Measurements from ENCODE around the gene LHX6.
A peak's percentile ranks its signal among the peaks of the same experiment; 100 is the strongest.

Gene LHX6

GRCh38 chr9:122228568-122229484 lies at the start of gene LHX6:
Gene LHX6, minus strand, starts transcription at chr9:122228957. Its CDS starts 217 bp downstream, at chr9:122228740.
- peak; percentile 53 for DNase-seq (ENCODE audit: low spot score)

GRCh38 chr9:122277285-122277897 lies 48.6 kb upstream of the LHX6 start:
- DNase-seq (ENCODE audit: low spot score) = no peak

GRCh38 chr9:122276096-122276495 lies 47.3 kb upstream of the LHX6 start:
- no peak for DNase-seq (ENCODE audit: low spot score)

- no peak for DNase-seq (ENCODE audit: low spot score)
Observed at GRCh38 chr9:122274055-122274454, 45.3 kb upstream of the LHX6 start.

DNA sequence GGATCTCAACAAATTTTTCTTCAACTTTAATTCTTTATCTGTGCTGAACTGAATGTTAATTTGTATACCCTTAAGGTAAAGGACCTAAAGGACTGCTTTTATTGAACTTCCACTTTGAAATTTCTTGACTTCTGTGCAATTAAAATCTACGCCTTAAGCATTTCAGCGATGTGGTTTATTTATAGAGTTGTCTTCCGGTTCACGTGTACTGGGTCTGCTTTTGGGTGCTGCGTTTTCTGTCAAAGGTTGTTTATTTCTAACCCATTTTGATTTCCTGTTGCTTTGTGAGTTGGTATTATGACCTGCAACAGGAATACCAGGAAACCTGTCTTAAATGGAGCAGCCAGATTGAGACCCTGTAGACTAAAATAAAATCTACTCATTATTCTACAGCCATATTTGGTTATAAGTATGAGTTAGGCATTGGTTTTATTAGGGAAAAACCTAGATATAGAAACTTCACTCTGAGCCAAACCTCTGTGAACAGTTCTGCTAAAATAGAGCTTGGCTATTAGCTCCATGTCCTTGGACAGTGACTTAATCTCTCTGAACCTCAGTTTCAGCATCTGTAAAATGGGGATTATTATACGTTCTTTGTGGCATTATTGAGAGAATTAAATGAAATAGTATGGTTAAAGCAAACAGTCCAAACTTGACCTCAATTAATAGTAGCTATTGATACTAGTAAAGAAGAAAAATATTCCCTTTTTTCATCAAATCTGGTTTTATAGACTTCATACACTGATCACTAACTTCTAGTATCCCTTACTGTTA lies 39.5 kb upstream of the LHX6 start:
- DNase-seq (ENCODE audit: low spot score) = no peak

DNA sequence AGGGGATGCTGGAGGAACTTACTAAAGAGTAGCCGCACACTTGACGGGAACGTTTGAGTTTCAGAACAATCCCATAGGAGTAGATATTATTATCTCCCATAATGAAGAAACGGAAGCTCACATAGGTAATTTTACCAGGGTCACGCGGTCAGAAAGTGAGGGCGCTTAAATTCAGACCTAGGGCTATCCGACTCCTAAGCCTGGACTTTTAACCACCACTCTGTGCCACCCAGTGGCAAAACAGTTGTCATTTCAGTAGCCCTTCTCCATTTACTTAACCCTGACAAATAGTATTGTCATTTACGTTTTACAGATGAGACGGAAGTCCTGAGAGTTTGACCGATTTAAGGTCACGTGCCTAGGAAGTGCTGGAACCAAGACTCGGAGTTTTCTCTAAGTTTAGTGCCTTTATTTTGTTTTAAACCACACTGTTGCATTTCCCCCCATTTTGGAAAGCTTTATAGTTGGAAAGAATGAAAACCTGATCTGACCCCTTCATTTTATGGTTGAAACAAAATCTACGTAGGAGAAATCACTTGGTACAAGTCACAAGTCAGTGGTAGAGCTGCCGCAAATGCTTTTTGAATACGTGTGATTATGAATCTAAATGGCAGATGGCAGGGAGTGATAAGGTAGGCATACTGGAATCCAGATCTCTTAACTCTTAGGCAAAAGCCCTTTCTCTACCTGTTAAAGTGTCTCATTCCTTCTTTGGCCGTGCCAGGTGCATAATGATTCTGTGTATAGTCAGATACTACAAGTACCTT lies 36.6 kb upstream of the LHX6 start:
- peak; percentile 20 for DNase-seq (ENCODE audit: low spot score)

GRCh38 chr9:122264360-122265148 lies 35.8 kb upstream of the LHX6 start, which contains the start of the genes MRRF and RBM18:
Gene MRRF, plus strand, starts transcription at chr9:122264882. Its CDS starts 6,010 bp downstream, at chr9:122270892.
Gene RBM18, minus strand, starts transcription at chr9:122264840. Its CDS starts 3,348 bp downstream, at chr9:122261492.
- peak; percentile 92 for DNase-seq (ENCODE audit: low spot score)

DNA sequence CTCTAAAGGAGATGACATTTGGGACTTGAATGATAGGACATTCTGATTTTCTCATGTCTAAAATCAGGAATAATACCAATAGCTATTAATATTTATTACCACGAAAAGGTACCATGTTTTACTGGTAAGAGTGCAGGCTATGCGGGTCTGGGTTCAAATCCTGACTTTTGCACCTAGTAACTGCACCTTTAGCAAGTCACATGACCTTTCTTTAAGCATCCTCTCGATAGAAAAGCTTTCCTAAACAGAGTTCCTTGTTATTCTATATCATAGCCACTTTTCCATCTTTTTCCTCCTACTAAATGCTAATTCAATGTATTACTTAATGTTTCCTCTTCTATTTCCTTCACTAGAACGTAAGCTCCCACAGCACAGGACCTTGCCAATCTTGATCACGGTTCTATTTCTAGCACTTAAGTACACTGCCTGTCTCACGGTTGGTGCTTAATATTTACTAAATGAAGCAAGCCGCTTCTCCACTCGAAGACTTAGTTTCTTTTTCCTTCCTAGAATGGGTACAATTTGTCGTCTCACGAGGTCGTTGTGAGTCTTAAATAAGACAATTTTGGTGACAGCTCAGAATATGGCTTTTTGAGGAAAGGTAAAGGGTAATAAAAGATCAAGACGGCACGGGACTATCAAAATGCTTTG lies 35.1 kb upstream of the LHX6 start:
- peak; percentile 9 for DNase-seq (ENCODE audit: low spot score)

DNA sequence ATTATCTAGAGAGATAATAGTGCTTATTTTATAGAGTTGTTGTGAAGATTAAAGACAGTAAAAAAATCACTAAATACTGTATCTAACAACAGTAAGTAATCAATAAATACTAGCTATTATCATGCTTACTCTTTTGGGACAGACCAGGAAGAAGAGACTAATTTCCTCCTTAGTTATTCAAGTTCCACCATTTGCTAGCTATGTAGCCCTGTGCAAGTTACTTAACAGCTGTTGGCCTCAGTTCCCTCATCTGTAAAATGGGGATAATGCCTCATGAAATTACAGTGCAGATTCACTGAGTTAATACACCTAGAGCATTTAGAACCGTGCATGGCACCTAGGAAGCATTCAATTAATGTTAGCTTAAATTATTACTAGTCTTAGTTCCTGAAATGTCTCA lies 33.3 kb upstream of the LHX6 start:
- DNase-seq (ENCODE audit: low spot score) = no peak

DNA sequence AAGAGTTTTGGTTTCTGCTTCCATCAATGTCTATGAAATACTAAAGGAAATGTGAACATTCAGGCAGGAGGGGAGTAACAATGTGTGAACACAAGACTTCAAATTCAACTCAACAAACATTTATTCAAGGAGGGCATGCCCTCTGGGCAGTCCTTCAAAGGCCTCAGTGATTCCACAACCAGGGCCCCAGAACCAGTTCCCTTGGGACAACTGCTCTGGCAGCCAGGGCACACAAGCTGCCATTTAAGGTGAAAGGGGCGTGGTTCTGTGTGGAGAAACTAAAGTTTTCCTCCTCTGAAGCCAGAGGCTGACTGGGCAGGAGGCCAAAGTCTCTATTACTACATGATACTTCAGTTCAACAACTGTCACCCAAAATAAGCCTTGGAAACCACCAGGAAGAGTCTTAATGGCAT lies 32.7 kb upstream of the LHX6 start:
- DNase-seq (ENCODE audit: low spot score) = peak; percentile 51

GRCh38 chr9:122258886-122259415 lies 30.2 kb upstream of the LHX6 start:
- DNase-seq (ENCODE audit: low spot score) = no peak

- no peak for DNase-seq (ENCODE audit: low spot score)
Observed at GRCh38 chr9:122256206-122256605, 27.4 kb upstream of the LHX6 start.

- no peak for DNase-seq (ENCODE audit: low spot score)
Observed at GRCh38 chr9:122254761-122255160, 26.0 kb upstream of the LHX6 start.

GRCh38 chr9:122252796-122253195 lies 24.0 kb upstream of the LHX6 start:
- no peak for DNase-seq (ENCODE audit: low spot score)

DNA sequence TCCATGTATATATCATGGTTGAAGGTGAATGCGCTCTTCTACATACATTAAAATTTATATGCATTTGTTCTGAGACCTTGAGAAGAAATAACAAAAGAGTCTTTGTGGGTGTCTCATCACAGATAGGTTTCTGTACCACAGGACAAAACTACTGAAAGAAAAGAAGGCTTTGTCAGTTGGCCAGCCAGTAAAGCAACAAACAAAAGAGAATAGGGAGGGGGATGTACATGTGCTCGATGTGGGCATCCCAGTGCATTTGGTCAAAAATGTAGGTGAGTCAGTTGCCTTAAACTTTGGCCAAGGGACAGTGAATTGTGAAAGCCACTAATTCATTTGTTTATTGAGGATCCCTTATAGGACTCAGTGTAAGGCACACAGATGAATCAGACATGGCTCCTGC lies 22.6 kb upstream of the LHX6 start:
- no peak for DNase-seq (ENCODE audit: low spot score)

DNA sequence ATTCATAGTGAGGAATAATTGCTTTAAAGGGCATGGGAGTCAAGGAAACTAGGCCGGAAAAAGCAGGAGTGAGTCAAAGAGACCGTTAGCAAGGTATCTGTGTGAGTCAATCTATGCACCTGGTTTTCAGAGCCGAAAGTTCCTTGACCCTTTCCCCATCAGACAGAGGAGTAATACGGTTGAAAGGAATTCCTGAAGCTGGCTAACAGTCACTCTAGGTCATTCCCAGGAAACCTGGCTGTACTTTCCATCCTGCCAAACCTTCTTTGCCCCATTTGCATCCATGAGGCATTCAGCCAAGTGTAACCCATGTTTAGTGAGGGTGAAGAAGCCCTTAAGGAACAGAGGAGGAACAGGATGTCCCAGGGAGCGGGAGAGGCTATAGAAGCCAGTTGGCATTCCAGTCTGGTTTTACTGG lies 19.7 kb upstream of the LHX6 start:
- no peak for DNase-seq (ENCODE audit: low spot score)

DNA sequence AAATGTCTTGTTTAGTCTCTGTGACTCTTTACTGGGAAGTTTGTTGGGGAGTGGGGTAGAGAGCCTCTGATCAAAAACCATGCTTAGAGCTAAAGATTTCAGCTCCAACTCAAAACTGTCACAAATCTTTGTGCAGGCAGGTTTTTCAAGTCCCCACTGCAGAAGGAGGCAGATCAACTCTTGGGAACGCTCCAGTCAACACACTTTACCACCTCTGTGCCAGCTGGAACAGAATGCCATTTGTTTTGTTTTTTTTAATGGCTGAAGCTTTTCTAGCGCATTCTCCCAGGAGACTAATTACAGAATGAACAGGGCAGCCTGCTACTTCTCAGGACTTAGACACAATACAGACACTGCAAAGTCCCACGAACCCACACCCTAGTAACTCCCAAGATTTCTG lies 17.9 kb upstream of the LHX6 start:
- no peak for DNase-seq (ENCODE audit: low spot score)

DNA sequence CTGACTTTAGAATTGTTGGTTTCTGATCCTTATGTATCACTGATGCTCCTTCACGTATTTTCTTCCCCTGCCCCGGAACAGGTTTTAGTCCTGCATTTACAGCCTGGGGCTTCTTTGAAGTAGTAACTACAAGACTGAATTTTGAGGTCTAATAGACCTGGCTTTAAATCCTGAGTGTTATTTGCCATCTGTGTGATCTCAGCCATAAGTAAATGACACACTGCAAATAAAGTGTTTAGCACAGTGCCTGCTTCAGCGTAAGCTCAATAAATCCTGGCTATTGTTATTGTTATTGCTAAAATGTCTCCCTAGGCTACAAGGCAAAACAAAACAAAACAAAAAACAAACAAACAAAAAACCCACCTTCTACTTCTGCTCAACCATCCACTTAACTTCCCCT lies 15.6 kb upstream of the LHX6 start:
- no peak for DNase-seq (ENCODE audit: low spot score)

GRCh38 chr9:122239722-122240121 lies 11.0 kb upstream of the LHX6 start:
- DNase-seq (ENCODE audit: low spot score) = no peak

- no peak for DNase-seq (ENCODE audit: low spot score)
Observed at GRCh38 chr9:122236681-122237080, 7.9 kb upstream of the LHX6 start.

Data from AG08395 (cell line).